ENCODE measurements around the gene GALNT7. TPM values are rescaled to one million over a fixed set of nuclear protein-coding genes. Genes with fewer than 3 reads are reported as not detected.

Gene GALNT7
- total RNA-seq, 2 donors from 2014 or later, result 83.5 to 138 TPM

DNA sequence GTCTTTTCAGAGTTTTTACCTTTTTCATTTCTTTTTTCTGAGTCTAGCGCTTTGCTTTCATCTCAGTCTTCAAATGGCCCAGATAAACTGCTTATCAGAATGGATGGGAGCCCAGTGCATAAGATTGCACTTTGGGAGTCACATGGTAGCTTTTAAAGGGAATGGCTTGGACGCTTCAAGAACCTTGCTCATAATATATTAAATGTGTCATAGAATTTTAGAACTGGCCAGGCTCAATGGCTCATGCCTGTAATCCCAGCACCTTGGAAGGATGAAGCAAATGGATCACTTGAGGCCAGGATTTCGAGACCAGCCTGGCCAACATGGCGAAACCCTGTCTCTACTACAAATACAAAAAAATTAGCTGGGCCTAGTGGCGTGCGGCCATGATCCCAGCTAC is 97.1 kb downstream of the GALNT7 start:
- Histone ChIP-seq H3K27ac (no peak overlapping the region), H3K27me3 (no peaks in the 10 kb centered on the region), H3K4me1 (peaks cover 4% of the 10 kb centered on the region), H3K9ac (ENCODE audit: low read depth in 2 of 2, low read length in 2 of 2) (no peak overlapping the region), H3K9me3 (no peaks in the 10 kb centered on the region), H3K4me3 (no peak overlapping the region), H3K36me3 (no peaks in the 10 kb centered on the region)
- DNase-seq, result no peak
- TF ChIP-seq, protein P1, sequence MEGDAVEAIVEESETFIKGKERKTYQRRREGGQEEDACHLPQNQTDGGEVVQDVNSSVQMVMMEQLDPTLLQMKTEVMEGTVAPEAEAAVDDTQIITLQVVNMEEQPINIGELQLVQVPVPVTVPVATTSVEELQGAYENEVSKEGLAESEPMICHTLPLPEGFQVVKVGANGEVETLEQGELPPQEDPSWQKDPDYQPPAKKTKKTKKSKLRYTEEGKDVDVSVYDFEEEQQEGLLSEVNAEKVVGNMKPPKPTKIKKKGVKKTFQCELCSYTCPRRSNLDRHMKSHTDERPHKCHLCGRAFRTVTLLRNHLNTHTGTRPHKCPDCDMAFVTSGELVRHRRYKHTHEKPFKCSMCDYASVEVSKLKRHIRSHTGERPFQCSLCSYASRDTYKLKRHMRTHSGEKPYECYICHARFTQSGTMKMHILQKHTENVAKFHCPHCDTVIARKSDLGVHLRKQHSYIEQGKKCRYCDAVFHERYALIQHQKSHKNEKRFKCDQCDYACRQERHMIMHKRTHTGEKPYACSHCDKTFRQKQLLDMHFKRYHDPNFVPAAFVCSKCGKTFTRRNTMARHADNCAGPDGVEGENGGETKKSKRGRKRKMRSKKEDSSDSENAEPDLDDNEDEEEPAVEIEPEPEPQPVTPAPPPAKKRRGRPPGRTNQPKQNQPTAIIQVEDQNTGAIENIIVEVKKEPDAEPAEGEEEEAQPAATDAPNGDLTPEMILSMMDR (IDR thresholded peaks at IDR 0.05), result no peak
- intact Hi-C loops (cut with DNase I), result no loop called here

DNA sequence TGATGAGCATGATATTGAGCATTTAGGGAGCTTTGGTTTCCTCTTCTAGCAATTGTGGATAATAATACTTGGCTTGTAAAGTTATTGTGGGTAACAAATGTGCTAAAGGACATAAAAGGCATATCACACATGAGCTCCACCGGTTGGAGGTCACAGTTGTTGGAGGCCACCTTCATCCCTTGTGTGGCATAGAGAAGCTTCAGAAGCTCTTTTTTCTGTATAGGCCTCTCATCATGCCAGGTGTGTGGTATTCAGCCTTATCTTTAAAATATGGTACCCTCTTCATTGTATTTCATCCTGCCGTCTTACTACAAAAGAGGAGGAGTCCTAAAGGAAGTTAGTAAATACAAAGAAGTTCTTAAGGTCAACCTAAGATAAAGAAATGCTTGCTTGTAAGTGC is 99.1 kb downstream of the GALNT7 start:
- no peaks in the 10 kb centered on the region for H3K9me3 ChIP-seq
- no peak for DNase-seq
- H3K36me3 ChIP-seq, result no peaks in the 10 kb centered on the region
- intact Hi-C loops (cut with DNase I), result no loop called here
- no peaks in the 10 kb centered on the region for H3K27me3 ChIP-seq
- TF ChIP-seq, protein P1 (IDR thresholded peaks at IDR 0.05), result no peak
- no peak overlapping the region for H3K27ac ChIP-seq
- H3K4me1 ChIP-seq, result peaks cover 4% of the 10 kb centered on the region
- H3K4me3 ChIP-seq, result no peak overlapping the region
- H3K9ac ChIP-seq (ENCODE audit: low read depth in 2 of 2, low read length in 2 of 2), result no peak overlapping the region

- Histone ChIP-seq H3K27ac (no peak overlapping the region), H3K4me1 (peaks cover 1% of the 10 kb centered on the region), H3K9me3 (no peaks in the 10 kb centered on the region), H3K9ac (ENCODE audit: low read depth in 2 of 2, low read length in 2 of 2) (no peak overlapping the region), H3K4me3 (no peak overlapping the region), H3K36me3 (no peaks in the 10 kb centered on the region), H3K27me3 (no peaks in the 10 kb centered on the region)
- intact Hi-C loops (cut with DNase I), result no loop called here
- TF ChIP-seq, protein P1 (IDR thresholded peaks at IDR 0.05), result no peak
- DNase-seq, result no peak
Measured at GRCh38 chr4:173269280-173269679, 100.7 kb downstream of the GALNT7 start.

DNA sequence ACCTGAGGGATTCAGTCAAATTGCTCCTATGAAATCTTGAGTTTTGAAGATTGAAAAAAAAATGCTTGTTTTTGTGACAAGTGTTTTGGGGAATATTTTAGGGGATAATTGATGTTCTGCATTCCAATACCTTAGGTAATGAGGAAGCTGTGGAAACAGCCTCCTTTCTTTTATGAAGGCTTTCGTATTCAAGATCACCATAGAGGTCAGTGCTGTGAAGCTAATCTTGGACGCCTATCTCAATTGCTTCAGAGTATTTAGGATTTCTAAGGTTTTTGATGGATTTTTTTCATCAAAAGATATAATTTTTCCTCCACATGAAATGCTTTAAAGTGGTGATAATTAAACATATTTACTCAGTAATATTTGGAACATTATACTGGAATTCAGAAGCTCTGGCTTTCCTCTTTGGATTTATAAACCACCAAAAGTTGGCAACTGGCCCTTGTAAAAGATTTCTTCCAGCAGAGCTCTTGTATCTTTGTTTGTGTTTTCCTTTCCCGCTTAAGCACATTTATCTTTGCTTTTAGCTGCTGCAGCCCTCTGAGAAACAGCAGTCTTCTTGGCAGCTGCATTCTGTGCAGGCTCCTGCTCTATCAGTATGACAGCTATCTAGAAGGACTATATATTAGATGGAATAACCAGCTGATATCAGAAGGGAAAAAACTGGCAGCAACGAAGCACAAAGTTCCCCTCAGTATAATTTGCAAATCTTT is 101.9 kb downstream of the GALNT7 start:
- intact Hi-C loops (cut with DNase I), result no loop called here
- Histone ChIP-seq H3K4me3 (no peak overlapping the region), H3K4me1 (no peaks in the 10 kb centered on the region), H3K9me3 (no peaks in the 10 kb centered on the region), H3K9ac (ENCODE audit: low read depth in 2 of 2, low read length in 2 of 2) (no peak overlapping the region), H3K36me3 (no peaks in the 10 kb centered on the region), H3K27me3 (no peaks in the 10 kb centered on the region), H3K27ac (no peak overlapping the region)
- no peak for DNase-seq
- TF ChIP-seq, protein P1 (IDR thresholded peaks at IDR 0.05), result no peak

DNA sequence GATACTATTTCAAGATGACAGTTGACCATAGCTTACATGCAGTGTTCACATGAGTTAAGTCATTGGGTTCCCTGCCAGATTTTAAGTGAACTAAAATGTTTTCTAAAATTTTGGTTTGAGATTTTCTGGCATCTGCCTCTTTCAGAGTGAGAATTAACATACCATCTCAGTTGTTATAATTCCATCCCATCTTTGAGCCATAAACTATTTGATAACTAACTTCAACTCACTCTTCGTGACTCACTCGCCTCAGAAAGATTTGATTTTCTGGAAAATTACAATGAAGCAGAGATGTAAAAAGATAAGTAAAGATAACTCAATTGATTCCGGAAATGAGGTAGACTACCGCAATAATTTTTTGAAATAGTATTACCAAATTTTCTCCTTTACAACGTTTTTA is 103.7 kb downstream of the GALNT7 start:
- no peak overlapping the region for H3K9ac ChIP-seq (ENCODE audit: low read depth in 2 of 2, low read length in 2 of 2)
- TF ChIP-seq, protein P1 (IDR thresholded peaks at IDR 0.05), result no peak
- no peaks in the 10 kb centered on the region for H3K9me3 ChIP-seq
- no peak overlapping the region for H3K27ac ChIP-seq
- no peaks in the 10 kb centered on the region for H3K36me3 ChIP-seq
- no peak for DNase-seq
- no peak overlapping the region for H3K4me3 ChIP-seq
- H3K27me3 ChIP-seq, result no peaks in the 10 kb centered on the region
- no peaks in the 10 kb centered on the region for H3K4me1 ChIP-seq
- intact Hi-C loops (cut with DNase I), result no loop called here

Data from colonic mucosa (tissue), 4 donors.